Progenitor cell of endocrine pancreas (in vitro differentiated cells): ENCODE data around the gene EMC7. TPM values are rescaled to one million over a fixed set of nuclear protein-coding genes. Genes with fewer than 3 reads are reported as not detected.

ENCODE experiments used
- DNase-seq: peaks from one replicate; pipeline ENCODE4 v3.0.0; 2021; ENCODE audit warnings: low spot score; ENCODE audit not compliant: unreplicated experiment
- H3K27ac Mint-ChIP-seq: 2 replicates; pipeline ENCODE4 v1.8.0; 2021; ENCODE audit warnings: mild to moderate bottlenecking, moderate library complexity, mixed read lengths
- H3K27me3 Mint-ChIP-seq: 2 replicates; pipeline ENCODE4 v1.8.0; 2021; ENCODE audit warnings: mixed read lengths
- H3K36me3 Mint-ChIP-seq: 2 replicates; pipeline ENCODE4 v1.8.0; 2022; ENCODE audit warnings: mixed read lengths; ENCODE audit not compliant: insufficient read depth
- H3K4me1 Mint-ChIP-seq: 2 replicates; pipeline ENCODE4 v1.8.0; 2021; ENCODE audit warnings: low read depth, mixed read lengths
- H3K4me3 Mint-ChIP-seq: 2 replicates; pipeline ENCODE4 v1.8.0; 2021; ENCODE audit warnings: low read depth, mild to moderate bottlenecking, moderate library complexity, mixed read lengths
- H3K9me3 Mint-ChIP-seq: 2 replicates; pipeline ENCODE4 v1.8.0; 2021; ENCODE audit warnings: low read depth, mixed read lengths
- CTCF ChIP-seq: fragments of 200-600 bp; sonication (generic); IDR thresholded peaks from one replicate; pipeline ENCODE4 v1.5.0; 2021; ENCODE audit warnings: antibody characterized with exemption, mild to moderate bottlenecking; ENCODE audit not compliant: unreplicated experiment
- total RNA-seq: library from RNA; stranded (reverse); gene quantifications from 2 replicates; pipeline ENCODE4 v1.2.1, GENCODE V29; 2021

EMC7 gene
- total RNA-seq, 1 donor from 2014 or later = 32.3 TPM

GRCh38 chr15:34085746-34086145 is 15.9 kb downstream of the EMC7 start:
- Mint-ChIP-seq H3K36me3 (peaks cover 8% of the 10 kb centered on the region), H3K27ac (no peak overlapping the region), H3K9me3 (no peaks in the 10 kb centered on the region), H3K4me1 (no peaks in the 10 kb centered on the region), H3K4me3 (no peak overlapping the region), H3K27me3 (no peaks in the 10 kb centered on the region)
- no peak for DNase-seq
- TF ChIP-seq CTCF = no peak

GRCh38 chr15:34084086-34084485 is 17.6 kb downstream of the EMC7 start:
- peaks cover 7% of the 10 kb centered on the region for H3K36me3 Mint-ChIP-seq
- H3K4me1 Mint-ChIP-seq = no peaks in the 10 kb centered on the region
- no peak overlapping the region for H3K27ac Mint-ChIP-seq
- TF ChIP-seq CTCF = no peak
- no peak overlapping the region for H3K4me3 Mint-ChIP-seq
- H3K27me3 Mint-ChIP-seq = no peaks in the 10 kb centered on the region
- no peaks in the 10 kb centered on the region for H3K9me3 Mint-ChIP-seq
- no peak for DNase-seq

- no peak overlapping the region for H3K27ac Mint-ChIP-seq
- no peak for TF ChIP-seq CTCF
- H3K9me3 Mint-ChIP-seq = no peaks in the 10 kb centered on the region
- H3K27me3 Mint-ChIP-seq = no peaks in the 10 kb centered on the region
- DNase-seq = no peak
- no peaks in the 10 kb centered on the region for H3K4me1 Mint-ChIP-seq
- no peak overlapping the region for H3K4me3 Mint-ChIP-seq
- H3K36me3 Mint-ChIP-seq = peaks cover 6% of the 10 kb centered on the region
Measured at GRCh38 chr15:34079904-34080303, 21.8 kb downstream of the EMC7 start.

- no peak for DNase-seq
- H3K4me1 Mint-ChIP-seq = no peaks in the 10 kb centered on the region
- H3K27ac Mint-ChIP-seq = no peak overlapping the region
- H3K27me3 Mint-ChIP-seq = no peaks in the 10 kb centered on the region
- H3K9me3 Mint-ChIP-seq = no peaks in the 10 kb centered on the region
- peaks cover 6% of the 10 kb centered on the region for H3K36me3 Mint-ChIP-seq
- TF ChIP-seq CTCF = no peak
- H3K4me3 Mint-ChIP-seq = no peak overlapping the region
Measured at GRCh38 chr15:34078900-34079299, 22.8 kb downstream of the EMC7 start.

- no peak for TF ChIP-seq CTCF
- Mint-ChIP-seq H3K4me1 (no peaks in the 10 kb centered on the region), H3K36me3 (no peaks in the 10 kb centered on the region), H3K27ac (no peak overlapping the region), H3K9me3 (no peaks in the 10 kb centered on the region), H3K27me3 (no peaks in the 10 kb centered on the region), H3K4me3 (no peak overlapping the region)
- DNase-seq = no peak
Measured at GRCh38 chr15:34076785-34077184, 24.9 kb downstream of the EMC7 start.

- no peaks in the 10 kb centered on the region for H3K4me1 Mint-ChIP-seq
- no peak overlapping the region for H3K27ac Mint-ChIP-seq
- no peak for DNase-seq
- H3K27me3 Mint-ChIP-seq = no peaks in the 10 kb centered on the region
- no peak overlapping the region for H3K4me3 Mint-ChIP-seq
- no peak for TF ChIP-seq CTCF
- no peaks in the 10 kb centered on the region for H3K9me3 Mint-ChIP-seq
- H3K36me3 Mint-ChIP-seq = no peaks in the 10 kb centered on the region
Measured at GRCh38 chr15:34070003-34070402, 31.7 kb downstream of the EMC7 start.
